Left forelimb (tissue), 1 donor: ENCODE data around the gene NEURL1.
A peak's percentile ranks its signal among the peaks of the same experiment; 100 is the strongest.
"Not testable (repeated sequence)": the region's sequence is repeated elsewhere in the genome, so short reads cannot be mapped to it uniquely, and the experiment has no call there.

Experiments
- DNase-seq: peaks from one replicate; pipeline ENCODE4 v3.0.0-alpha.2; 2018; ENCODE audit warnings: low spot score

NEURL1 gene

DNA sequence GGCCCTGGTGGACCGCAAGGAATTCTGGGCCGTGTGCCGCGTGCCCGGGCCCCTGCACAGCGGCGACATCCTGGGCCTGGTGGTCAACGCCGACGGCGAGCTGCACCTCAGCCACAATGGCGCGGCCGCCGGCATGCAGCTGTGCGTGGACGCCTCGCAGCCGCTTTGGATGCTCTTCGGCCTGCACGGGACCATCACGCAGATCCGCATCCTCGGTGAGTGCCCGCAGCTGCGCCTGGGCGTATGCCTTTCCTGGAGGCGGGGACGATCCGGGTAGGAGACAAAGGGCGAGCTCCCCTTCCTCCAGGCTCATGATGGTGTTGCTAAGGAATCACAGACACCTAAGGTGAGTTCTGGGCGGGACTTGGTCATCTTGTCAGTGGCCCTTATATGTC, 91.5 kb downstream of the NEURL1 start:
- DNase-seq = no peak

DNA sequence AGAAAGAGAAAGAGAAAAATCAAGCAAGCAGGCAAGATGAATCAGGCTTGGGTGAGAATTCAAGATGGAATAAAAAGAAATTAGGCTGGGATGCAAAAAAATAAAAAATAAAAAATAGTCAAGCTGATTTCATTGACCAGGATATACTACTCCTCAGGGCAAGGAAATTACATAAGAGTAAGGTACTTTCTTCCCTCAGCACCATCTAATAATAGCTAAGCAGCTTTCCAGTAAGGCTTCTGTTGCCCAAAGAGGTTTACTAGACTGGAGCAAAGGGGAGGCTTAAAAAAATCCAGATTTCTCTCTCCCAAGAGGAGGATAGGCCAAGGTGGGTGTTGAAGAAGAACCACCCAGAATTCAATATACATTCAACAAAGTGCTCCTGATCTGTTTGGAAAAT, 93.6 kb downstream of the NEURL1 start:
- no peak for DNase-seq

DNA sequence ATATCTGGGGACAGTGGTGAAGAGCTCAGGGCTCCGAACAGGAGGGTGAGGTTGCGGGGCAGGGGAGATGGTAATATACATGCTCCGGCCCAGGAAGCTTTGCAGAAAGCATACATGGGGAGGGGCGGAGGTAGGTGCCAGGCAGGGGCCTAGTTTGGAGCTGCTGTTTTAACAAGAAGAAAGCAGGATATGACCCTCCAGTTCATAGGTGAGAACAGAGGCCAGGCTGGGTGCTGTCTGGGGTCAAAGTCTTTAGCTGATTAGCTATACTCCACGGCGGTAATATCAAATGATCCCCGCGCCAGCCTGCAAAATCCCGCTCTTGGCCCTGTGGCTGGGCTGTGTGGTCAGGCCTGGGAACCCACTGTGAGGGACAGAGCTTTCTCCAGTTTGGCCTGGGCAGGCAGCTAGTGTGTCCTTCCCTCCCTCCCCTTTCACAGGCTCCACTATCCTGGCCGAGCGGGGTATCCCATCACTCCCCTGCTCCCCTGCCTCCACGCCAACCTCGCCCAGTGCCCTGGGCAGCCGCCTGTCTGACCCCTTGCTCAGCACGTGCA, 95.6 kb downstream of the NEURL1 start:
- no peak for DNase-seq

DNA sequence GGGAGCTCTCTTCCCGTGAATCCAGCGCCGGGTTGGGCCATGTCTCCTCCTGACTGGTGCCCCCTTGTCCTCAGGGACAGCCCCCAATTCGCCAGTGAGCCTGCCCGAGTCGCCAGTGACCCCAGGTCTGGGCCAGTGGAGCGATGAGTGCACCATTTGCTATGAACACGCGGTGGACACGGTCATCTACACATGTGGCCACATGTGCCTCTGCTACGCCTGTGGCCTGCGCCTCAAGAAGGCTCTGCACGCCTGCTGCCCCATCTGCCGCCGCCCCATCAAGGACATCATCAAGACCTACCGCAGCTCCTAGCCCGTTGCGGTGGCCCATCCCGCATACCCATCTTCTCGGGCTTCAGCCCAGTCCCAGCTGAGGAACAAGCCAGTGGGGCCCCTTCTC, 96.6 kb downstream of the NEURL1 start:
- no peak for DNase-seq

DNA sequence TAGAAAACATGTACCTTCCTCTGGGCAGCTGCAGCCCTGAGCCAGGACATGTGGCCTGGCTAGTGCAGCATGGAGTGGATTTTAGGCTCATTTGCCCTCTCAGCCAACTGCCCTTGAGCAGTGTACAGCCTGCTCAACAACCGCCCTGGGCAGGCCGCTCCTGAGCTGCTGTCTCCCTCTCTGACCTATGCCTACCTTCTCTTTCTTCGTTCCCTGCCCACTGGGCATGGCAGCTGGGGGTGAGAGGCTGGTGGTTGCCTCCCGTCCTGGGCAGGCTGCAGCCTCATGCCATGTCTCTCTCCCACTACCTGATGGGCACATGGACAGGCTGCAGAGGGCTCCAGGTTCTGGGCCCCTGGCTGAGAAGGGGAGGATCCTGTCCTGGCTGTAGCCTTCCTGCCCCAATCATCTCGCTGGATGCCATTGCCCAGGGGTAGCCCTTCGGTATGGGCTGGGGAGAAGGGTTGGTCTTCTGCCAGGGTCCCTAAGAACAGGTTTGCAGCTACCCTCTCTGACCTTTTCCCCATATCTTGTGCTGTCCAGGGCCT, 97.3 kb downstream of the NEURL1 start:
- no peak for DNase-seq

DNA sequence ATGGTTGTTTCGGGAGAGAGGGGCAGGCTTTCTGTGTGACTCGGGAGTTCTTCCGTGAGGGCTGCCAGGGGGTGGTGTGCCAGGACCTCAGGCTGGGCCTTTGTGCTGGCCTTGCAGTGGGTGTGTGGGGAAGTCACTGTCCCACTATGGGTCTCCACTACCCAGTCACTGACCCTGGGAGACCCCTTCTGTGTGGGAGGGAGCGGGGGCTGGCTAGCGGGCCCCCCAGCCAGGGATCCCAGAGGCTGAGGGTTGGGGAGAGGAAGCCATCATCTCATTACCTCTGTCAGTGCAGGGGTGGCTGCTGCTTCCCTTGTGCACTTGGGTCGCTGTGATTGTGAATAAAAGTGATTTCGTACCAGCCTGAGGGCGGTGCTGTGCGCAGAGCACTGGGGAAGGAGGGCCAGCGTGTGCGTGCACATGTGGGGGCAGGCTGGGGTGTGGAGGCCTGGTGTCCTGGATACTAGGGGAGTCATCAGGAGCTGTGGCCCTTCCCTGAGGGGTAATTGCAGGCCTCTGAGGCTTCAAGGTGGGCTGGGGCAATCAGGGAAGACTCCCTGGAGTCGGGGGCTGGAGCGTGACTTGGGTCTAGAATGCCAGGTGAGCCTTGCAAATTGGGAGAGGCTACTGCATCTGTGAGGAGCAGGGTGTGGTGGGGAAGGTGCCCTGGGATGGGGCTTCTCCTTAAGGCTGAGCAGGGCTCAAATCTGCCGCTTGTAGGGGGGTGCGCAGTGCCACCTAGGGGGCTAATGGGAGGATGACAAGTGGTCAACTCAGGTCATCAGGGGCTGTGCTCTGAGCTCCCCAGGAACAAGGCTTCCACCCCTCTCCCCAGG, 98.9 kb downstream of the NEURL1 start:
- no peak for DNase-seq

DNA sequence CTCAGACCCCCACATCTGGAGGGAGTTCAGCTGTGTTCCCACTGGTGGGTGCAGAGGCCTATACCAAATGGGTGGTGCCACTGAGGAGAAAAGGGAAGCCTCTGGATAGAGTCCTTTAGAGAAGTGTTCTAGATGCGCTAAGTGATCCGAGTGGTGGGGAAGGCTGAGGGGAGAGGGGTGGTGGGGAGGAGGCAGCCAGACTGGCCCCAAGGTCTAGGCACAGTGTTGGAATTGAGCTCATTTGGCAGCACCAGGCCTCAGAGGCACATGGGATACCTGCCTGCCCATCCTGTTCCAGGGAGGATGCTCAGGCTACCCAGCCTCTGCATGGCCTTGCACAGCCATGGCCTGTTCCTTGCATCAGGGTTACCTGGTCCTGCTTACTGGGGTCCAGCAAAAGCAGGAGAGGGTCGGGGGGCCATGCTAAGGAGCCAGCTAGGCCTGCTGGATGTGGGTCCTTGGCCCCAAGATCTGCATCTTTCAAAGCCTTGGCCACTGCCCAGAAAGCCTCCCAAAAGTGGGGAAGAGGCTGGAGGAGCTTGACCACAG, 99.6 kb downstream of the NEURL1 start:
- DNase-seq = no peak

DNA sequence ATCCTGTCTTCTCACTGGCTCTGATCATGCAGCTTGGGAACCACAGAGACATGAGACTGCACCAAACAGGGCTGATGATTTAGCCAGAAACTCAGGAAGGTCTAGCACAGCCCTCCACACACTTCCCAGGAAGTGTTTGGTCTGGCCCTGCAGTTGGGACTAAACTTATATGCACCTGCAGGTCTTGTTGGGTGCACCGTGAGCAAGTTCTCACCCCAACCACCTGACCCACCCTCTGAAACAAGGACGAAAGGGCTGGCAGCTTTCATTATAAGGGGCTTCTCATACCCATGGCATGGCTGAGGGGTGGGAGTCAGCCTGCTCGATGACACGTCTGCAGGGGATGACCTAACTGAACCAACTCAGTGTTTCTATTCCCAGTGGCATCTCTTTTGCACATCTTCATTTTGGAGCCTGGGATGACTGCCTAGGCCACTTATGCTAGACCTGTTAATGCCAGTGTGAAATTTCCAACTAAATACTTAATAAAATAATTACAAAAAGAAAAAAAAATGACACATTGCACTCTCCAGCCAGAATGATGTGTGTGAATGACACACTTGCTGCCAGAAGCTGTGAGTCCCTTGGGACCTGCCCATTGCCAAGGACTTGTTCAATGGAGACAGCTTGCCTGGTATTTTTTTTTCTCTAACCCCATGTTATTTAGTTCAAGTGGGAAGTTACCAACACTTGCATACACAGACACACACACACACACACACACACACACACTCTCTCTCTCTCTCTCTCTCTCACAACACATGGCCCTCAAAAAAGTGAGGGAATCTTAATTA, 102.6 kb downstream of the NEURL1 start:
- no peak for DNase-seq

DNA sequence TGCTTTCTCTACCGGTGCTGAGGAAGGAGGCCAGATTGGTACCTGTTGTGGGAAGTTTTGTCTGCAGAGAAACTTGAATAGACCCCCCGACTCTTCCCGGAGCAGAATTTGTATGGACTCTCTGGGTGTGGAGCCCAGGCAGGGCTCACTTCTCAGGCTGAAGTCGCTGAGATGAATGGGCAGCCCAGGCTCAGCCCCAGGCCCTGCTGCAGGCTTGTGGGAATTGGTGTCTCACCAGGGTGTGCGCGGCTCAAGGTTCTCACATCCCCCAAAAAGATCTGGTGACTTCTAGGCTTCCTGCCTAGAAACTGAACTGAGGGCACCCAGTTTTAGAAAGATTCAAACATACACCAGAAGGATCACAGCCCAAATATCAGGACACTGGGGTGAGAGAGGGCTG, 103.5 kb downstream of the NEURL1 start:
- no peak for DNase-seq

DNA sequence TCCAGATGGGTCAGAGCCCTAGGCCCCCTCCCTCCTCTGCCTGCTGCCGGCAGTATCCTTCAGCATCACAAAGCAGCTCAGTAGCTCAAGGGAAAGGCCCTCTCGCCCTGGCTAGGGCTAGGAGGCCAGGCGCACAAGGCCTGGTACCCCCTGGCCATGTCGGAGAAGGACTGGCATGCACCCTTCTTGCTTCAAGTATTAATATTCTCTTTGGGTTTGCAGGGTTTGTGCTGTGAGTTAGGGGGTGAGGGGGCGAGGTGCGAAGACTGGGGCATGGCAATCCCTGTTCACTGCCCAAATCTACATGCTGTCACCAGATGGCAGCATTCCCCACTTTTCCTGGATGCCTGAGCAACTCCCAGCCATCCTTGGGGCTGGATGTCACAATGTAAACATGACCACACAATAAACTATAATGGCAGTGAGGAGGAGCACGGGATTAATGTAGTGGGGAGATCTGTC, 105.2 kb downstream of the NEURL1 start:
- peak; percentile 80 for DNase-seq

DNA sequence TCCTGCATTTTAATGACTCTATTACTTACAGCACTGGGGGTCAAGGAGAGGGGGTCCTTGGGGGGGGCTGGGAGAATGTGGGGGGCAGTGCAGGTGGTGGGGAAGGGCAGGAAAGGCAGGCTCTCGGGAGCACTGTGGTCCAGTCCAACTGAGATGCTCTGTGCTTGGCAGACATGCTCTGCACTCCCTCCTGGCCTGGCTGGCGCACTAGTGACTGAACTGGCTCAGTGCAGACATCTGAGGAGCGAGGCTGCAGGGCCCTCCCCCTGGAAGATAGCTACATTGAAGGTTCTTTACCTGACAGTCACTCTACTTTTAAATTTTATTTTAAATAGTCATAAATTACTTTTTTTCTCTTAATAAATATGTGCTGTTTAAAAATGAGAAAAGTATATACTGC, 105.7 kb downstream of the NEURL1 start:
- DNase-seq = no peak

DNA sequence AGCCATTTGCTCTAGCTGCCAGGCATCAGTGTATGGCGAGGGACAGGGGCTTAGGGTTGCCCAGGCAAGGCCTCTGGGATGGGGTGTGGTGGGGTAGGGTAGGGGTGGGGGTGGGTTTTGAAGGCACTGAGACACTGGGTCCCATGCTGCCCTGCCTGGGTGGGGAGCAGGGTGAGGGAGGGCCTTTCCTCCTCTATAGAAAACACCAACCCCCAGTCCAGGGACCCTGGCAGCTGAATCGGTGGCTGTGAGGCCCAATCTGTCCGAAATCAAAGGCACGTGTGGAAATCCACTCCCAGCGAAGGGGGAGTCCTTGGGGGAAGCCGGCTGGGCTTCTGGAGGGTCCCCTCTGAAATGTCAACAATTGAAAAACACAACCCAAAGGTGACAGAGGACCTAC, 106.4 kb downstream of the NEURL1 start:
- no peak for DNase-seq

DNA sequence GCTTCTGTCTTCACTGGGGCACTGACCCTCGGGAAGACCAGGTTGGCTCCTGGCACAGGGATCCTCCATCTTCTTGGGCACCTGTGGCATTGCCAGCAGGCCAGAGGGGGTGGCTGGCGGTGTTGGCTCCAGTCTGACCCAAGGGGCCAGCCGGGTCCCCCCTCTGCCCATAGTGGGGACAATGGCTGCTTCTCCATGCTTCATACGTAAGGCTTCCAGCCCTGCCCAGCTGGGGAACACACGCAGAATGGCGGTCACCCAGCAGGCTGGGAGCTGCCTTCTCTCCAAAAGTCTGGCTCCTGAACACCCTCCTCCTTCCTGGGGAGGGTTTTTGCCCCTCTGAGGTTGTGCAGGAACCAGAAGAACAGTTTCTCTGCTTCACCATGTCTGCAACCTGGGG, 106.8 kb downstream of the NEURL1 start:
- no peak for DNase-seq

DNA sequence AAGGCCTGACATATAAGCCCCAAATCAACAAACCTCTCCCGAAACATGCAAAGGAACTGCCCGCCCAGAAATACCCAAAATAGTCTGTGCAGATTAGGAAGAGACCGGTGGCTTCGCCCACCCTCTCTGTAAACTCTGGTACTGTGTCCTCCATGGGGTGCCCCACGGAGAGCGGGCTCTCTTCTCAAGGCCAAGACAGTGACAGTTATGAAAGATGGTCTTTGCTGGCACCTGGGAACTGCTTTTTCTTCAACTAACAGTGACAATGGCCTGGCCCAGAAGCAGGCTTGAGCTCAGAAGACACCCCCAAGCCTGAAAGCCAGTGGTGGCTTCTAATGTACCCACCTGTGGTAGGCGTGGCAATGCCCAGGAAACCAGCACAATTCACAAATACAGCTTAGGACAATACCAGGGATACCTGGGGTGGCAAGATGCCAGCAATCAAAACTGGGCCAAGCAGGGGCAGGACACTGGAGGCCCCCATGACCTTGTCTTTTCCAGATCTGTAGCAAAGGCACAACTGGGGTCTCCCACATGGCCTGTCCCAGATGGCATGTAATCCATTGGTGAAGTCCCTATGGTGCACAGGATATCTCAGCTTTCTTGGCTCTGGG, 107.6 kb downstream of the NEURL1 start:
- no peak for DNase-seq

DNA sequence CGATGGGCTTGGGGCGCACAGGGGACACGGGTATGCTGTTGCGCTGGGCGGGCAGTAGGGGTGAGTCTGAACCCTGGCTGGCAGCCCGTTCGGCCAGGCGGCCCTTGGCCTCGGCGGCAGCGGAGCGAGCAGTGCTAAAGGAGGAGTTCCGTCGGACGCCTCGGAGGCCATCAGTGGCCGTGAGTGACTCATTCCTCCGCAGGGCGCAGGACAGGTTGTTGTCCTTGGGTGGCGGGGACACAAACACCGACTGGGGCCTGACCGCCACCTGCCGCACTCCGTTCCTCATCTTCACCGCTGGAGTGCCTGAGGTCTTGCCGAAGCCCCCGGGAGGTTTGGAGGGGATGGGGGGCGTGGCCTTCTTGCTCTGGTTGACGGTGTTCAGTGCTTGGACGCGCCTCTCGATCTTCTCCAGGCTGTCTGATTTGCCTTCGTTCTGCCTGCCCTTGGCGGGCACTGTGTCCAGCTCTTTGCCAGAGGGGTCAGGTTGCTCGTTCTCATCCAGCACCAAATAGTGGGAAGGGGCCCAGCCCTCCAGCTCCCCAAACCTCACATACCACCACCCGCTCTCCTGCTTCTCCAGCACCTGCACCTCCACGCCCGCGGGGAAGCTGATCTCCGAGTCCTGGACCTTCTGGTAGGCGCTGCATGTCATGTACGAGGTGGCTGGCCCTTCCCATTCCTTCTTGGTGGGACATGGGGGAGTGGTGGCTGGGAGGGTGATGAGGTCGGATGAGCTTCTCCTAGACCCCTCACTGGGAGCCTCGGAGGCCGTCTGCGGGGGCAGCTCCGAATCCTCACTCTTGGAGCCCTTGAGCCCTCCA, 108.7 kb downstream of the NEURL1 start:
- no peak for DNase-seq

DNA sequence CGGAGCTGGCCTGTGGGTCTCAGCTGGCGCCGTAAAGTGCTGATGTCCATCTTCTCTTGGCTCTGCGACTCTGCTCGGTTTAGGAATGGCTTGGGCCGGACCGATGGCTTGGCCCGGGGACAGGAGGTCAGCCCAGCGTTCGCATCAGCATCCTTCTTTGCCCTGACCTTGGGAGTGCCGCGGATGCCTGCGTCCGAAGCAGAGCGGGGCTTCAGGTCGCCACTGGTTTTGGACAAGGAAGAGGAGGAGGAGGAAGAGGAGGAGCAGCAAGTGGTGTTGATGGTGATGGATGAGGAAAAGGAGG, 109.3 kb downstream of the NEURL1 start:
- DNase-seq = no peak

DNA sequence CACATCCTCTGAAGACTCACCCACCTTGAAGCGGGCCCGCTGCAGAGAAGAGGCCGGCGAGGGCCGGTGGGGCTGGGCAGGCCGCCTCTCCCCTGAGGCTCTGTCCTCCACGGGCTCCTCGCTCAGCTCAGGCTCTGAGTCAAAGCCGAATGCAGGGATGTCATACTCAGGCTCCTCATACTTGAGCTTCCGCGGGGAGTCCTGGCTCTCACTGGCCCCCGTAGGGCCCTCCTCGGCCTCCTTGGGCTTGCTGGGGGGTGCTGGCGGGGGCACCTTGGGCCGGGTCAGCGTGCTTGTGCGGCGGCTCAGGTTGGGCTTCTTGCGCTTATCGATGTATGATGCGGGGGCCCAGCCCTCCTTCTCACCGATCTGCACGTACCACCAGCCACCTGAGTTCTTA, 109.9 kb downstream of the NEURL1 start:
- no peak for DNase-seq

DNA sequence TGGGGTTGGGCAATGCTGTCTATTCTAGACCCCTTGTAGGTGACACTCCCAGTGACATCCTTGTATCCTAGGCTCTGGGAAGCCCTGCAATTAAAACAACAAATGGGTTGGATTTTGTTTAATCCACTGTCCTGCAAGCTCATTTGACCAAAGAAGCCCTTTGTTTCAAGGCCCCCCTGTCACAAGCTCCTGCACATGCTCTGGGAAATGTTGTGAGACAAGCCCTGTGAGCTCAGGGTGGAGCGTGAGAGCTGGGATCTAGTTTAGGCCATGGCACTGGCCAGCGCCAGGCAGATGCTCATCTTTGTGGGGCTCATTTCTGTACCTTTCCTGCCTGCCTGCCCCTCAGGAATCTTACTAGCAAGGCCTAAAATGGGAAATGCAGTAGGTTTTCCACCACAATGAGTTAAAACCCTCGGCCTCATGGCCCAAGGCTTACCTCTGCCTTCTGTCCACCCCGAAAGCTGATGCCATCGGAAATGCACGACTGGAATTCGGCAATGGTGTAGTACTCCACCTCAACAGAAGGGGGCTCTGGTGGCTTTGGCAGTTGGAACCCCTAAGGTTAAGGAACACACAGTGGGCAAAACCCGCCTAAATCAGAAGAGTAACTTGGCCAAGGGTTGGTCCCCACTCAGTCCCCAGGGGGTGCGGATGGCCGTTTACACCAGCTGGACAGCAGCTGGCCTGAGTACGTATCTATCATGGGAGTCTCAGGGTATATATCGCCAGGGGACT, 112.0 kb downstream of the NEURL1 start:
- no peak for DNase-seq

DNA sequence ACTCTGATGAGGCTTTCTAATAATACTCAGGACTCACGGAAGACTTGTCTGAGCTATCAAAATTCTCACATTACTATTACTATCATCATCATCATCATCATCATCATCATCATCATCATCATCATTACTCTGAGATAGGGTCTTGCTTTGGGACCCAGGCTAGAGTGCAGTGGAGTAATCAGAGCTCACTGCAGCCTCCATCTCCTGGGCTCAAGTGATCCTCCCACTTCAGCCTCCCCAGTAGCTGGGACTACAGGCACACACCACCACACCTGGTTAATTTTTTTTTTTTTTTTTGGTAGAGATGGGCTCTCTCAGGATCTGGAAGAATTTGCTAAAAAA, 112.6 kb downstream of the NEURL1 start:
- not testable (repeated sequence) for DNase-seq

DNA sequence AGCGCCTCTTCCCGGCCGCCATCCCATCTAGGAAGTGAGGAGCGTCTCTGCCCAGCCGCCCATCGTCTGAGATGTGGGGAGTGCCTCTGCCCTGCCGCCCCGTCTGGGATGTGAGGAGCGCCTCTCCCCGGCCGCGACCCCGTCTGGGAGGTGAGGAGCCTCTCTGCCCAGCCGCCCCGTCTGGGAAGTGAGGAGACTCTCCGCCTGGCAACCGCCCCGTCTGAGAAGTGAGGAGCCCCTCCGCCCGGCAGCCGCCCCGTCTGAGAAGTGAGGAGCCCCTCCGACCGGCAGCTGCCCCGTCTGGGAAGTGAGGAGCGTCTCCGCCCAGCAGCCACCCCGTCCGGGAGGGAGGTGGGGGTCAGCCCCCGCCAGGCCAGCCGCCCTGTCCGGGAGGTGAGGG, 113.5 kb downstream of the NEURL1 start:
- DNase-seq = not testable (repeated sequence)

DNA sequence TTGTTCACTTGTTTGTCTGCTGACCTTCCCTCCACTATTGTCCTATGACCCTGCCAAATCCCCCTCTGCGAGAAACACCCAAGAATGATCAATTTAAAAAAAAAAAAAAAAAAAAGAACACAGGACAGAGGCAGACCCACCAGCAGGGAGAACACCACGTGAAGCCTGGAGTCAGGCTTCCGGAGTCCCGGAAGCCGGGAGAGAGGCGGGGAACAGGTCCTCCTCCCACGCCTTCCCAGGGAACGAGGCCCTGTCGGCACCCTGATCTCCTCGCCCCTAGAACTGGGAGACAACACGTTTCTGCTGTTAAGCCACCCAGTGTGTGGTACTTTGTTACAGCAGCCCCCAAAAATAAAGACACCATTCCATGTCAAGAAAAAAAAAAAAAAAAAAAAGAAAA, 114.6 kb downstream of the NEURL1 start:
- DNase-seq = not testable (repeated sequence)
